Right forelimb (tissue), 1 donor: ENCODE data around the gene BORCS6.
A peak's percentile ranks its signal among the peaks of the same experiment; 100 is the strongest.
"Not testable (repeated sequence)": the region's sequence is repeated elsewhere in the genome, so short reads cannot be mapped to it uniquely, and the experiment has no call there.

Experiments
- DNase-seq: peaks from one replicate; pipeline ENCODE4 v3.0.0-alpha.2; 2018

BORCS6 gene

GRCh38 chr17:8189711-8190477 is at the start of gene BORCS6:
BORCS6 (minus strand) TSS chr17:8190180; CDS start chr17:8190140, 40 bp downstream.
- DNase-seq = peak; percentile 92

- no peak for DNase-seq
Observed at GRCh38 chr17:8237886-8238285, 47.9 kb upstream of the BORCS6 start.

GRCh38 chr17:8237175-8237574 is 47.2 kb upstream of the BORCS6 start:
- no peak for DNase-seq

GRCh38 chr17:8235676-8236075 is 45.7 kb upstream of the BORCS6 start:
- DNase-seq = no peak

- DNase-seq = no peak
Observed at GRCh38 chr17:8234361-8235270, 44.6 kb upstream of the BORCS6 start.

- no peak for DNase-seq
Observed at GRCh38 chr17:8231701-8232100, 41.7 kb upstream of the BORCS6 start.

- no peak for DNase-seq
Observed at GRCh38 chr17:8227238-8227581, 37.2 kb upstream of the BORCS6 start.

- DNase-seq = peak; percentile 89
Observed at GRCh38 chr17:8226536-8227237, 36.7 kb upstream of the BORCS6 start.

- peak; percentile 74 for DNase-seq
Observed at GRCh38 chr17:8225813-8226535, 36.0 kb upstream of the BORCS6 start.

- DNase-seq = no peak
Observed at GRCh38 chr17:8224891-8225812, 35.2 kb upstream of the BORCS6 start.

- no peak for DNase-seq
Observed at GRCh38 chr17:8223356-8224126, 33.6 kb upstream of the BORCS6 start.

- DNase-seq = peak; percentile 97
Observed at GRCh38 chr17:8222630-8223355, 32.8 kb upstream of the BORCS6 start.

- no peak for DNase-seq
Observed at GRCh38 chr17:8222380-8222629, 32.3 kb upstream of the BORCS6 start.

- peak; percentile 96 for DNase-seq
Observed at GRCh38 chr17:8221663-8222379, 31.8 kb upstream of the BORCS6 start.

- DNase-seq = peak; percentile 98
Observed at GRCh38 chr17:8220783-8221662, 31.0 kb upstream of the BORCS6 start.

GRCh38 chr17:8214000-8214399 is 24.0 kb upstream of the BORCS6 start:
- DNase-seq = not testable (repeated sequence)

GRCh38 chr17:8212312-8213180 is 22.6 kb upstream of the BORCS6 start:
- no peak for DNase-seq
